Activated CD4-positive, alpha-beta T cell treated with anti-CD3 and anti-CD28 coated beads, Interleukin-2, amount 50 U/mL, for 24 hours (primary cell): ENCODE results near the gene HSPA8.

ENCODE experiments used
- DNase-seq, 2 donors: peaks; one replicate each; pipeline ENCODE4 v3.0.0-alpha.2; 2020; ENCODE audit warnings: low read depth in 1 of 2, low spot score in 1 of 2

The HSPA8 gene

DNA sequence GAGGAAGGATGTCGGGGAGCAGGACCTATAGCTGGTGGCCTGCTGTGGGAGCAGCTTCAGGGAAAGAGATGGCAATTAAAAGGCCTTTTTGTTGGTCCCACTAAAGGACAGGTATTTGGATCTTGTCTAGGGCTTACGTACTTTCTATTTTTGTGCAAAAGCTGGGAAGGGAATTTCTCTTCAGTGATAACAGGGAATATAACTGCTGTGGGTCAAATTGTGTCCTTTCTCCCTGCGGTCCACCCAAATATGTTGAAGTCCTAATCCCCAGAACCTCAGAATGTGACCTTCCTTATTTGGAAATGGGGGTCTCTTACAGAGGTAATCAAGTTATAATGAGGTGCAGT is 14.0 kb downstream of the HSPA8 start:
- DNase-seq = no peak

DNA sequence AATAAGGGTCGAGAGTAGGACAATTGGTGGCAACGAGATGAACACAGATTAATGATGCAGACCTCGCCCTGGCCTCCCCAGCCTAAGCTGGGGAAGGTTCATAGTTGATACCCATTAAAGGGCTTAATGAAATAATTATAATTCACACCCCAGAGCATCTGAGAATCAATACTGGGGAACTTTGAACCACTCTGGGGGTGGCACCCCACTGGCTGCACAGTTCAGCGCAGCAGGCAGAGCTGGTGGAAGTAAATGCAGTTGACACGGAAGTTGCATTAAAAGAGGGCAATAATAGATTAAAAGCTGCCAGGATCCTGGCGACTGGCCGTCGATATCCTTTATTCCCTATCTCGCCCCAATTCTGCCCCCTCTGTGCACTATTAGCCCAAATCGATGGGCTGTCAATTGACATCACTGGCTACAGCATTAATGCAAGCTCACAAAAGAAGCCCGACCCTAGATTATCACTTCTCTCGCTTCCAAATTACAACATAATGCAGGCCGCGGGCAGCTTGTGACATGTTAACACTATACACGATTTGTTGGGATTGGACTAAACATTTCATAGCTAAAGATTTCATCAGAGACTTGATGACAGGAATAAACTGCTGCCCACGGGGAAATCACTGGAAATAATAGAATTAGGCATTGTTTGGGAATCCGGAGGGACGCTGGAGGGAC is 14.5 kb downstream of the HSPA8 start:
- DNase-seq = no peak

GRCh38 chr11:123046473-123047259 is 15.3 kb downstream of the HSPA8 start:
- DNase-seq = no peak

DNA sequence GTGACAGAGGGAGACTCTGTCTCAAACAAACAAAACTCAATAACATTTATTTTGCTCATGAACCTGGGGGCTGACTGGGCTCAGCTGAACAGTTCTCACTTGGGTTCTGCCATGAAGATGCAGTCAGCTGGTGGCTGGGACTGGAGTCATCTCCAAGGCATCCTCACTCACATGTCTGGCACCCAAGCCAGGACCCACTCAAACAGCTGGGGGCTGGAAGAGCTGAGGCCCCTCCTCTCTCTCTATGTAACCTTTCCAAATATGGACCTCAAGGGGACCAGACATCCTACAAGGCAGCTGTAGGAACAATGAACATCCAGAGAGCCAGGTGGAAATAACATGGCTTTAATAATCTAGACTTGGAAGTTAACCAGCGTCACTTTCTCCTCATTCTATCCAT is 16.8 kb downstream of the HSPA8 start:
- DNase-seq = no peak

- no peak for DNase-seq
Measured at GRCh38 chr11:123041185-123041584, 20.8 kb downstream of the HSPA8 start.

DNA sequence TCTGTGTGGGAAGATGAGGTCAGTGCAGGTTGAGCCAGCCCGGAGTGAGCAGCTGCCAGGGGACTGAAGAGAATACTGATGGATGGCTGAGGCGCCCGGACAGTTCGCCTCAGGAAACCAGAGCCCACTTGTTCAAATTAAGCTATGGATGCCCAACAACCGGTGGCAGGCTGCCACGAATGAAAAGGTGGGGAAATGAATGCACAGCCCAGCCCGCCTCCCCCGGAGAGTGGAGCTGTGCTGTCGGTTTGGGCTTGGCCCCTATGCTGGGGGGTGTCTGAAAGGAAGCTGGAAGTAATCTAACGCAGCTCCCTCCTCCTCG is 21.9 kb downstream of the HSPA8 start:
- no peak for DNase-seq

DNA sequence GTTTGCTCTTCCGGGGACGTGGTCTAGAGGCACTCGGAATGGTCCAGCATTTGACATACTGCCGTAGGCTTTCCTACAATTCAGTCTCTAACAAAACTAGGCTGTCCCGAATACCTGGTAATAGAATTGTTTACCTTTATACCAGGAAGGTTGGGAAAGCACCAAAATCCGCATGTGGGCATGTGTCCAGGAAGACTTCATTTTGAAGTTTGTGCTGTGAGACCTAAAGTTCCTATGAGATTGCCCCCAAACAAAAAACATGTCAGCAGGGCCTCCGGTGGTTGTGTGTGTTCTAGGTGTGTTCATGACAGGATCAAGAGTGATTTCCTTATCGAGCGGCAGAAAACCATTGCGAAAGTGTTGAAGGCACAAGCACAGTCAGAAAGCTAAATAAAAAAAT is 26.1 kb downstream of the HSPA8 start:
- no peak for DNase-seq

GRCh38 chr11:123034597-123034996 is 27.3 kb downstream of the HSPA8 start:
- no peak for DNase-seq

GRCh38 chr11:123033895-123034294 is 28.0 kb downstream of the HSPA8 start:
- no peak for DNase-seq

GRCh38 chr11:123030517-123030916 is 31.4 kb downstream of the HSPA8 start:
- no peak for DNase-seq

DNA sequence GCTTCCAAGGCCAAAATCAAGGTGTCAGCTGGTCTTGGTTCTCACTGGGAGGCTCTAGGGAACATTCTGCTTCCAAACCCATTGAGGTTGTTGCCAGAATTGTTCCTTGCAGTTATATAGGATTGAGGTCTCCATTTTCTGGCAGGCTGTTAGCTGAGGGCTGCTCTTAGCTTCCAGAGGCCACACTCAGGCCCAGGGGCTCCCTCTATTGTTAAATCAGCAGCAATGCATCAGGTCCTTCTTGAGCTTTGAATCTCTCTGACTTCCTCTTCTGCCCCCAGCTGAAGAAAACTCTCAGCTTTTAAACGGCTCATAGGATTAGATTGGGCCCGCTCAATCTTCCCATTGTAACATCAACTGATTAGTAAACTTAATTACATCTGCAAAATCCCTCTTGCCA is 41.0 kb downstream of the HSPA8 start:
- DNase-seq = peak in 1 of 2 donors; percentile 30

GRCh38 chr11:123018702-123019101 is 43.2 kb downstream of the HSPA8 start:
- no peak for DNase-seq

DNA sequence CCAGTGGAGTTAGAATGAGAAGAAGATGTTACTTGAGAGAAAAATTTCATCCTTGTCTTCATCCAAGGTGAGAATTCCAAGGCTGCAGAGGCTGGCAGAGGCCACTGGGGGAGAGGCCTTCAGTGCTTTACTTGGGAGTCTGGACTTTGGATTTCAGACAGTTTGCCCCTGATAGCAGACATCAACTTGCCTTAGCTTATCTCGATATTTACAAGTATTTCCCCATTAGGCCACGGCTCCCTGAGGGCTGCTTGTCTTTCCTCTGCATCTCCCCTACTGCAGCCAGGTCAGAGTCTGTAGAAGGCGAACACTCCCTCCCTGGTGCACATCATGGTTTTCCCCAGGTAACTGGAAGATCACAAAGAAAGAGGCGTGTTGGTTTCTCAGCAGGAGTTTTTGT is 50.4 kb downstream of the HSPA8 start:
- no peak for DNase-seq
